OCI-M1 (cell line): ENCODE measurements around the gene TLCD2.
"Not testable (repeated sequence)": the region's sequence is repeated elsewhere in the genome, so short reads cannot be mapped to it uniquely, and the experiment has no call there.

ENCODE experiments used
- DNase-seq: peaks from one replicate; lab custom pipeline; 2025; lab: John Stamatoyannopoulos, UW

The TLCD2 gene, protein sequence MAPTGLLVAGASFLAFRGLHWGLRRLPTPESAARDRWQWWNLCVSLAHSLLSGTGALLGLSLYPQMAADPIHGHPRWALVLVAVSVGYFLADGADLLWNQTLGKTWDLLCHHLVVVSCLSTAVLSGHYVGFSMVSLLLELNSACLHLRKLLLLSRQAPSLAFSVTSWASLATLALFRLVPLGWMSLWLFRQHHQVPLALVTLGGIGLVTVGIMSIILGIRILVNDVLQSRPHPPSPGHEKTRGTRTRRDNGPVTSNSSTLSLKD

DNA sequence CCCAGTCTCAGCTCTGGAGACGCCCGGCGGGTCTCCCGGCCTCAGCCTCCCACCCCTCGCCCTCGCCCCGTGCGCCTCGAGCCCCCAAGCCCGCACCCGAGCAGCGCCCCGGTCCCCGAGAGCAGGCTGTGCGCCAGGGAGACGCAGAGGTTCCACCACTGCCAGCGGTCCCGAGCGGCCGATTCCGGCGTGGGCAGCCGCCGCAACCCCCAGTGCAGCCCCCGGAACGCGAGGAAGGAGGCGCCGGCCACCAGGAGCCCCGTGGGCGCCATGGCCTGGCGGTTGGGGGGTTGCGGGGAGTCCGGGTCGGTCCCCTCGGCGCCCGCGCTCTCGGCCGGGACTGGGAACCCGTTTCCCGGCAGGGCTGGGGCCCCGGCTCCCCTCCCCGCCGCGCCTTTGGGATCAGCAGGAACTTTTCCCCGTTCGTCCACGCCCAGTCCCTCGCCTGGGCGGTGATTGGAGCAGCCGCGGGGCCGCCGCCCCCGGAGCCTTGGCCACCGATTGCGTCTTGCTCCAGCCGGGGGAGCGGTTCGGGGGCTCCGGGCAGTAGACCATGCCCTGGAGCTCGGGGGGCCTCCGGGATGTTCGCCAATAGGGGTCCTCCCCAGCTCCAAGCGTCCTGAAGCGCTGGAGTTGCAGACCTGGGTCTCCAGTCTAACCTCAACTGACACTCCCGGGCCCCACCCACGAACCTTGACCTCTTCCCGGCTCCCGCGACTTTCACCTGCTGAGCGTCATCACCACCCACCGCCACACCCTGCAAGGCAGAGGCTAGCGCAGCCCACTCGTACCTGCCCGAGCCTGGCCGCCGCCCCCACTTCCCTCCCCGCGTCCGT lies at the start of gene TLCD2:
Gene TLCD2 (minus strand): TSS at position 407 of the 836 bp plus-strand sequence. CDS start 135 bp downstream, at position 272.
- DNase-seq = peak; percentile 24

DNA sequence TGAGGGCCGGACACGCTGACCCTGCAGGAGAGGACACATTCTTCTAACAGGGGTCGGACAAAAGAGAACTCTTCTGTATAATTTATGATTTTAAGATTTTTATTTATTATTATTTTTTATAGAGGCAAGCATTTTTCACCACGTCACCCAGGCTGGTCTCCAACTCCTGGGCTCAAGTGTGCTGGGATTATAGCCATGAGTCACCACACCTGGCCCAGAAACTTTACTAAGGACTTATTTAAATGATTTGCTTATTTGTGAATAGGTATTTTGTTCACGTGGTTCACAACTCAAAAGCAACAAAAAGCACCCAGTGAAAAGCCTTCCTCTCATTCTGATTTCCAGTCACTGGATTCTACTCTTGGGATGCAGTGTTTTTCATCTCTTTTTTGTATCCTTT lies 49.4 kb upstream of the TLCD2 start:
- DNase-seq = no peak

DNA sequence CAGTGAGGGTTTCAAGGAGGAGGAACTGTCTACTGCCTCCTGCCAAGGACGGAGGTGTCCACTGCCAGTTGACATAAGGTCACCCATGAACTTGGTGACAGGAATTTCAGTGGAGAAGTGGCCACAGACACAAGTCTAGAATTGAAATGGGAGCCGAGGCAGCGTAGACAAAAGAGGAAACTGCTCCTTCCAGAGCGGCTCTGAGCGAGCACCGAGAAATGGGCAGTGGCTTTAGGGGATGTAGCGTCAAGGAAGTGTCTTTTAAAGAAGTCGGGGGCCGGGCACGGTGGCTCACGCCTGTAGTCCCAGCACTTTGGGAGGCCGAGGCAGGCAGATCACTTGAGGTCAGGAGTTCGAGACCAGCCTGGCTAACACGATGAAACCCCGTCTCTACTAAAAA lies 48.6 kb upstream of the TLCD2 start:
- DNase-seq = no peak

DNA sequence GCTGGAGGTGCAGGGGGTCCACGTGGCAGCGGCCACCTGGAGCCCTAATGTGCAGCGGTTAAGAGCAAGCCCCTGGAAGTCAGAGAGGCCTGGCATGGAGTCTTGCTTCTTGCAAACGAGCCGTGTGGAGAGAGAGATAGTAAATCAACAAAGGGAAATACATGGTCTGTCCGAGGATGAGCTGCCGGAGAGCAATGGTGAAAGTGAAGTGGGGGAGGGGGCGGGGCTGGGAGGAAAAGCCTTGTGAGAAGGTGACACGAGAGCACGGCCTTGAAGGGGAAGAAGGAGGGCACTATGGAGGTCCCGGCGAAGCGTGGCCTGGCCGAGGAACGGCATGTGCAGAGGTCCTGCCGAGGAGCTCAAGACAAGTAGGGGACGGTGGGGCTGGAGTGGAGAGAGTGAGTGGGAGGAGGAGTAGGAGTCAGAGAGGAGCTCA lies 45.7 kb upstream of the TLCD2 start:
- no peak for DNase-seq

DNA sequence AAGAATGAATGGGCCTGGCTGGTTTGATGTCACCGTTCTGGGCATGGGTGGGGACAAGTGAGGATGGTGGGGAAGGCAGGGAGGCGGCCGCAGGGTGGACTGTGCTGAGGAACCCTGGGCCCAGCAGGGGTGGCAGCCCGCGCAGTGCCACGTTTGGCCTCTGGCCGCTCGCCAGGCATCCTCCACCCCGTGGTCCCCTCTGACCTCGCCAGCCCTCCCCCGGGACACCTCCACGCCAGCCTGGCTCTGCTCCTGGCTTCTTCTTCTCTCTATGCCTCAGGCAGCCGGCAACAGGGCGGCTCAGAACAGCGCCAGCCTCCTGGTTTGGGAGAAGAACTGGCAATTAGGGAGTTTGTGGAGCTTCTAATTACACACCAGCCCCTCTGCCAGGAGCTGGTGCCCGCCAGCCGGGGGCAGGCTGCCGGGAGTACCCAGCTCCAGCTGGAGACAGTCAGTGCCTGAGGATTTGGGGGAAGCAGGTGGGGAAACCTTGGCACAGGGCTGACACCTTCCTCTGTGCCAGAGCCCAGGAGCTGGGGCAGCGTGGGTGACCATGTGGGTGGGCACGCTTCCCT lies 45.2 kb upstream of the TLCD2 start:
- no peak for DNase-seq

DNA sequence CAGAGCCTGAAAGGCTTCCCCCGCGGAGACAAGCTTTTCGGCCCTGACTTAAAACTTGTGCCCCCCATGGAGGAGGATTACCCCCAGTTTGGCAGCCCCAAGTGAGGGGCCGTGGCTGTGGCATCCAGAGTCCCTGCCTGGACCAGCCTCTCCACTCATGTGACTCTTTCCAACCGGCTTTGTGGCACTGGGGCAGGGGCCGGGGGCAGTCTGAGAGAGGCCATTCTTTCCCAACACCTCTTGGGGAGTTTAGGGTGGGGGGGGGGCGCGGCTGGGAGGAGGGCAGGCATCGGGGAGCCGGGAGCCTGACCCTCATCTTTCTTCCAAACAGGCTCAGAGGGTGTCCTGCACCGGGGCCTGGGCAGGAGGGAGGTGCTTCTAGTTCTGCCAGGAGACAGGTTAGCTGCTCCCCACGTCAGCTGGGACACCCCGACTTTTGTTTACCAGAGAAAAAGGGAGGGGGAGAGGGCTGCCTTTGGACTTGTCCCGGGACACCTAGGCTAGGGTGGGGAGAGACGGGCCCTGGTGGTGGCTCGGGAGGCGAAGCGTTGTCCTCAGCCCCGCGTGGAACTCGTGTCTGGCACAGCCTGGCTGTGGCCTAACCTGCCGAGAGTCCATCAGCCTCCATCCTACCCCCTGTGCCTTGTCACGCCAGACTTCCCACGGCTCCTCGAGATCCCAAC lies 44.4 kb upstream of the TLCD2 start:
- DNase-seq = no peak

DNA sequence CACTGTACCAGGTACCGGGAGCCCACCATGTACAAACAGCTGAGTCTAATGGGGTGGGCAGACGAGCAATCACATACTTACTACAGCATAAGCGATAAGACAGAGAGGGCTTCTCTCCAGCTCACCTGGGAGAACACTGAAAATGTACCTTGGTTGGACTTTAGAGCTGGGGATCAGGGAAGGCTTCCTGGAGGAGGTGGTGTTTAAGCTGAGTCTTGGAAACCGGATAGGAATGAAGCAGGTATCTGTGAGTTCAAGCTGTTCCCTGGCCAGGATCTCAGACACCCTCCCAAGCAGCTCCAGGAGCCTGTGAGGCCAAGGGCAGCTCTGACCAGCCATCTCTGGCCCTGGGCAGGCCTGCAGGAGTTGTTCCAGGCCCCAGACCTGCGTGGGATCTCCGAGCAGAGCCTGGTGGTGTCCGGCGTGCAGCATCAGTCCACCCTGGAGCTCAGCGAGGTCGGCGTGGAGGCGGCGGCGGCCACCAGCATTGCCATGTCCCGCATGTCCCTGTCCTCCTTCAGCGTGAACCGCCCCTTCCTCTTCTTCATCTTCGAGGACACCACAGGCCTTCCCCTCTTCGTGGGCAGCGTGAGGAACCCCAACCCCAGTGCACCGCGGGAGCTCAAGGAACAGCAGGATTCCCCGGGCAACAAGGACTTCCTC lies 43.7 kb upstream of the TLCD2 start:
- no peak for DNase-seq

DNA sequence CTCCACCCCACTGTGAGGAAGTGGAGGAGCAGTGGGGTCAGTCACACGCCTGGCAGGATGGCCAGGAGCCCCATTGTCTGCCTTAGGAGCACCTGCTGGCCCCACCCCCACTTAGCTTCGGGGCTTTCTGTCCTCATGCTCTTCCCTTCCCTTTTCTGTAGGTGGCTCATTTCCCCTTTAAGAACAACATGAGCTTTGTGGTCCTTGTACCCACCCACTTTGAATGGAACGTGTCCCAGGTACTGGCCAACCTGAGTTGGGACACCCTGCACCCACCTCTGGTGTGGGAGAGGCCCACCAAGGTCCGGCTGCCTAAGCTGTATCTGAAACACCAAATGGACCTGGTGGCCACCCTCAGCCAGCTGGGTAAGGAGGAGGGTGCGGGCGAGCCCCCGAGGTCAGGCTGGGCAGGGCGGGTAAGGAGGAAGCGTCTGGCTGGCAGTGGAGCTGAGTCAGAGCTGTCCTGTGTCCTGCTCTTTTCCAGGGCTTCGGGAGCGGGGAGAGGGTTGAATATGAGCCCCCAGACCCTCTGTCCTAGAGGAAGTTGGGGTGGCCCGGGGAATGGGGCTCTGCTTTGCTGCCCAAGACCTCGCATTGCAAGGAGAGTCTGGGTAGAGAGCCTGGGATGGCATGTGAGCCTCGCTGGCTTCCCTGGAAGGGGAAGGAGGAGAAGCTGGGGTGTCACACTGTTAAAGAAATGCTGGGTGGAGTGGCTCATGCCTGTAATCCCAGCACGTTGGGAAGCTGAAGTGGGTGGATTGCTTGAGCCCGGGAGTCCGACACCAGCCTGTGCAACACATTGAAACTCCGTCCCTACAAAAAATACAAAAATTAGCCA lies 42.5 kb upstream of the TLCD2 start:
- DNase-seq = peak; percentile 31

DNA sequence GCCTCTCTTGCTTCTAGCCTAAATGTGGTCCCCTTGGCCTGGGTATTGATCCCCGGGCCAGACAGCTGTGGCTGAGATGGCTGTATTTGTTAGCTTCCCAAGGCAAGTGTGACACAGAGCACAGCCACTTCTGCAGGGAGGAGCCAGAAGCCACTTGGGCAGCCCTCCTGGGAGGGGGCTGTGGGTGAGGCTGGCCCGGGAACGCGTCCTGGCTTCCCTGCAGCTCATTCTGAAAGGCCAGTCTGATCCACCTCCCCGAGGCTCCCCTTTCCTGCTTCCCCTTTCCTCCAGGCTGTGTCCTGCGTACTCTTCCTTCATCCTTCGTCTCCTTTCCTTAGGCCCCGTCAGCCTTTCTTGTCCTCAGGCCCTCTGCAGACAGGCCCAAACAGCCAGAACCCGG lies 40.5 kb upstream of the TLCD2 start:
- DNase-seq = no peak

DNA sequence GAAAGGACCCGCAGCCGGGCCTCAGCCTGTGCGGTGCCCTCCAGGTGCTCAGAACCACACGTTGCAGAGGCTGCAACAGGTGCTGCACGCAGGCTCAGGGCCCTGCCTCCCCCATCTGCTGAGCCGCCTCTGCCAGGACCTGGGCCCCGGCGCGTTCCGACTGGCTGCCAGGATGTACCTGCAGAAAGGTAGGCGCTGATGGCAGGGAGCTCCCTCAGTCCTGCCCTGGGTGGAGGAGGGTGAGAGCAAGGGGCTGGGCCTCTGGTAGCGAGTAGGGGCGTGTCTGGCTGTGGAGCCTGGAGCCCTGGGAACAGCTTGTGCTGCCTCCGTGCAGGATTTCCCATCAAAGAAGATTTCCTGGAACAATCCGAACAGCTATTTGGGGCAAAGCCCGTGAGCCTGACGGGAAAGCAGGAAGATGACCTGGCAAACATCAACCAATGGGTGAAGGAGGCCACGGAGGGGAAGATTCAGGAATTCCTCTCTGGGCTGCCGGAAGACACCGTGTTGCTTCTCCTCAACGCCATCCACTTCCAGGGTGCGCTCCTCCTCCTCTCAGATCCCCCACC lies 36.9 kb upstream of the TLCD2 start:
- DNase-seq = no peak

DNA sequence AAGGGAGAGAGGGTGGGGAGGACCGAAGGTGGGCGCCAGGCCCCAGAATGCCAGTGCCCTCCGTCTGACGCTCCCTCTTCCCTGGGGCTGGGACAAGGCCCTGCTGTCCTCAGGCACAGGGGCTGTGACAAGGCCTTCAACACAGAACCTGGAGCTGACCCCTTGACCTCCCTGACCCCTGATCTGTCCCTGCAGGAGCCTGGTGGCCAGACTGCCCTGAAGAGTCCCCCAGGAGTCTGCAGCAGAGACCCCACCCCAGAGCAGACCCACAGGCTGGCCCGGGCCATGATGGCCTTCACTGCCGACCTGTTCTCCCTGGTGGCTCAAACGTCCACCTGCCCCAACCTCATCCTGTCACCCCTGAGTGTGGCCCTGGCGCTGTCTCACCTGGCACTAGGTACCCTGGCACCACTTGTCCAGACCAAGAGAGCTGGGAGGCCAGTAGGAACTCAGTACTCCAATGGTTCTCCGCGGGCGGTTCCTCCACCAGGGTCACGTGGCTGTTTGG lies 35.4 kb upstream of the TLCD2 start:
- DNase-seq = no peak

DNA sequence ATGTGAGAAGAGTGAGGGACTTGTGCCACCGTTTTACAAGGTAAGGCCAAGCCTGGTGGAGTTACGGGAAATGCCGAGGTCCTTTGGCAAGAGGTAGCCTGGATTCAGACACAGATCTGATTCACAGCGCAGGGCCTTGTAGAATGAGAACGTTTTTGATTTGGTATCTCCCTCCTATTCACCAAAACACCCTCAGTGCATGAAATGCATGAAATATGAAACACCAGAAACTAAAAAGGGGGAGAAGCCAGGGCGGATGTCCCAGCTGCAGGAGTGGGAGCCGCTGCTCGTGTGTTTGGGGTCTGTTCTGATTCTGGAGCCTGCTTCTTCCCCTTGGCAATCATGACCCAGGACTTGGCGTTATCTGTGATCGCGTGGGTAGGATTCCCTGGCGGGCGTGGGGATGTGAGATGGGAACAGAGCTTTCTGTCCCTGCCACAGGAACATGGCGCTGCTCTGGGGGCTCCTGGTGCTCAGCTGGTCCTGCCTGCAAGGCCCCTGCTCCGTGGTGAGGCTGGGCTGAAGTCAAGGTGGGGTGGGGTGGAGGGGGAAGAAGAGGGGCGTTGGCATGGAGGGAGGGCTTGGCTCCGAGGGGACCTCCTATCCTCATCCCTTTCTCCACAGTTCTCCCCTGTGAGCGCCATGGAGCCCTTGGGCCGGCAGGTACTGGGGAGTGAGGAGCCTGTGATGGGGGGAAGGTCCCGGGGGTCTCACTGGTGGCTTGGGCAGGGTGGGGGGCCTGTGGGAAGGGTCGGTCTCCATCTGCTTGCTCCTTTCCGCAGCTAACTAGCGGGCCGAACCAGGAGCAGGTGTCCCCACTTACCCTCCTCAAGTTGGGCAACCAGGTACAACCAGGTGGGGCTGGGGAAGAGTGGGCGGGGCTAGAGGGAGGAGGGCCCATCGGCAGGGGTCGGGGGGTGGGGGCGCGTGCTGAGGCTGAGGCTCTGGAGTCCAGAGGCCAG lies 34.7 kb upstream of the TLCD2 start:
- no peak for DNase-seq

DNA sequence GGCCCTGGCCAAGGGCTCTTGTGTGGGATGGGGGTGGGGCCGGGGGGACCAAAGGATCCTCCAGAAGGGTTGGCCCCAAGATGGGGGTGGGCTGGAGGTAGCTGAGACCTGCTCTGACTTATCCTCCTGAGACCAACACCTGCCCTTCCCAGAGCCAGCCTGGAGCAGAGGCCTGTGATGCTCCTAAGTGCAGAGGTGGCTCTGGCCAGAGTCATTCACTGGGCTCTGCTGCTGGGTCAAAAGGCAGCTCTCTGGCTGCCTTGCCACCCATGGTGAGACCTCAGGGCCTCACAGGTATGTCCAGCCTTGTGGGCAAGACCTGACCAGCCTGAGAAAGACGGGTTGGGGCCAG lies 32.9 kb upstream of the TLCD2 start:
- DNase-seq = no peak

DNA sequence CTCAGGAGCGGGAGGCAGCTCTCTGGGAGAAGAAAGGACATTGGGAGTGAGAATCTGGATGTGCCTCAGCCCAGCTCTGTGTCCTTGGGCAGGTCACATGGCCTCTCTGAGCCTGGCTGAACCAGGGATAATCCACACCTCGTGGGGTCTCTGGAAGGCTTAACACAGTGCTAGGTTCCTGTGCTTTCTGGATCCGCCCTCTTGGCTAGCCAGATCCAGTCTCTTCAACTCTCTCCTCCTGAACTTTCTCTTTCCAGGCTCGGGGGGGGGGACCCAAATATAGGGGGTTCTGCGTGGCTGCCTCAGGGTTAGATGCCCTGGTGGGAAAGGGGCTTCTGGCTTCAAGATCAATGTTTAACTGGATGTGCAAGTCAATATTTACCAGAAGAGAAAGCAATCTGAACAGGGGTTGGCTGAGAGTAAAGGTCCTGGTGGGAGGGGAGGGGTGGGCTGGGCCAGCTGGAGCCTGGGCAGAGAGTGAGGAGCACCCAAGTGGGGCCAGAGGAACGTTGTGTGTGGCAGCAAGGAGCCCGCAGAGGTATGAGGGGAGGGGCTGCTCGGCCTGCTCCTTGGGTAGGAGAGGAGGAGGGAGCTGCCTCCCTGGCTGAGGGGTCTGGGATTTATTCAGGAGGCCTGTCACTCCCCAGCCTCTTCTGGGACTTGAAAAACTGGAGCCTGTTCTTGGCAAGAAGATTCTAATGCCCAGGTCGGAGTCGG lies 32.4 kb upstream of the TLCD2 start, which contains the start of gene SERPINF2:
Gene SERPINF2 (plus strand): TSS at position 501 of the 717 bp plus-strand sequence. CDS start 2,125 bp downstream, outside the sequence.
- DNase-seq = no peak

DNA sequence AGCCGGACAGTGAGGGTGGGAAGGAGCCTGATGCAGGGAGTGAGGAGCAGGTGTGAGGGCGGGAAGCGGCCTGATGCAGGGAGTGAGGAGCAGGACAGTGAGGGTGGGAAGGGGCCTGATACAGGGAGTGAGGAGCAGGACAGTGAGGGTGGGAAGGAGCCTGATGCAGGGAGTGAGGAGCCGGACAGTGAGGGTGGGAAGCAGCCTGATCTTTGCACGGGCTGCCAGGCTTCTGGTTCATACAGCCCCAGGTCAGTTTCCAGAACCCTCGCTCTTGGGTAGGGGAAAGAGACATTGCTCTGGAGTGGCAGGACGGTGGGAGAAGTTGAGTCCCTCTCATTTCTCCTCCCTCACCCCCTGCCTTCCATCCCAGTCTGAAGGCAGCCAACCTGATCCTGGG lies 31.7 kb upstream of the TLCD2 start:
- not testable (repeated sequence) for DNase-seq

DNA sequence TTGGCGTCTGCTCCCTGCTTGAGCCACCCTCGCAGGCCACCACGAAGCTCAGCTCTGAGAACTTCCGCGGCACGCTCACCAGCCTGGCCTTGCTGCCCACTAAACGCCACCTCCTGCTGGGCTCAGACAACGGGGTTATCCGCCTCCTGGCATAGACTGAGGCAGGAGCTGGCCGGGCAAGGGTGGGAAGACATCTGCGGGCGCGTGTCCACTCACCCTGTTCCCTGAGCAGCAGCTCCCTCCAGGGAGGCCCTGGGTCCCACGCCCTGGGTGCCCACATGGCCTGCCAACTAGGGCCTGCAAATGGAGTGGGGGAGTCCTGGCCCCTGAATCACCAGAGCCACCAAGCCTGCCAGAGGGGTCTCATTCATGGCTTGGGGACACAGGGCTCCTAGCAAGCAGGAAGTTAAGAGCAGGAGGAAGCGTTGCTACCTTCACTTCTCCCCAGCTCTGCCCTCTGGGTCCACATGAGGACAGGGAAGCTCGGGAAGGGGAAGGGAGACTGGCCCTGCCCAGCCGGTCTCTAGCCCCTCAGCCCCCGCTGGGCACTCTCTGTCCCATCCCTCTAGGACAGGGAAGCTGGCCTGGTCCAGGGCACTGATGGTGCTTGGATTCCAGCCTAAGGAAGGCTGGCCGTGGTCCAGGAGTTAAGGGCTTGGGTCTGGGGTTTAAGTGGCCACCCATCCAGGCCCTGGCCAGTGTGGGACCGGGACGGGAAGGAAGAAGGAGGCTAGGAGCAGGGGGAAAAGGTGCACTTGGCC lies 27.5 kb upstream of the TLCD2 start:
- no peak for DNase-seq

DNA sequence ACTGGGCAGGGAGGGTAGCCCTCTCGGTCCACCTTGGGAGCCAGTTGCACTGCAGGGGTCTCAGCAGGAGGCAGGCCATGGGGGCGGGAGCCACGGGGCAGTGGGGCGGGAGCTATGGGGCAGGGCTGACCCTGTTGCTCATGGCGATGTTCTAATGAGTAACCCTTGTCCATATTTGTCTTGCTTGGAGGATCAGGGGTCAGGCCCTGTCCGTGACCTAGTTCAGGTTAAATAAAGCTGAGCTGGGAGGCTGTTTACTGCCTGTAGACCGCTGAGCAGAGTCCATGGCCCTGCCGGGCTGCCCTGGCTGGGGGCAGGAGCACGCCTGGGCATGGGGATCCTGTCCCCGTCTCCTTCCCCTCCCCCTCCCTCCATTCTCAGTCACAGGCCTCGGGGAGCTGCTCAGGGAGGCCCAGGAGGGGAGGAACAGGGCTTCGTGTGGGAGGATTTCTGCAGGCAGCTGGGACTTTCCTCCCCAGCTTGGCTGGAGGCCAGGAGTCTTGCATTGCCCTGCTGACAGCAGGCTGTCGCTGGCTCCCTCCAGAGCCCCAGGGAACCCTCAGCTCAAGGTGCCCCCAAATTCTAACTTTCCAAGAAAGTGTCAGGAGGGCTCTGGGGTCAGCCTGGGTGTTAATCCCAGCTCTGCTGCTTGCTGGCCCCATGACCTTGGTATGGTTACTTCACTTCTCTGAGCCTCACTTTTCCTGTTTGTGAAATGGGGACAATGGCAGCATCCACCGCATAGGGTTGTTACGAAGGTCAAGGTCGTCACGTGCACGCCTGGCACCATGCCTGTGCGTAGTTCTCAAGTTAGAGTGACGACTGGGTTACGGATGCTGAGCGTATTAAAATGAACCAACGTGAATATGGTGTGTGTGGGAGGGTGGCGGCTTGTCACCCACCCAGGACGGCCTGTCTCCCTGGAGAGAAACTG lies 26.4 kb upstream of the TLCD2 start:
- DNase-seq = peak; percentile 68
